Naive thymus-derived CD4-positive, alpha-beta T cell (primary cell): ENCODE measurements around the gene INHA. TPM values are rescaled to one million over a fixed set of nuclear protein-coding genes. Genes with fewer than 3 reads are reported as not detected.

ENCODE experiments used
- ATAC-seq: fragments of 150-1000 bp; cut with Tn5 transposase; 2 replicates; pipeline ENCODE4 v1.10.0; 2021; ENCODE audit warnings: mild to moderate bottlenecking, moderate library complexity
- CTCF ChIA-PET: fragments of 350-600 bp; sonication (Branson Sonifier 250); formaldehyde crosslinking; loops from one replicate; lab custom pipeline; 2021; ENCODE audit warnings: antibody characterized with exemption; lab: Charles Lee
- POLR2A ChIA-PET: fragments of 350-600 bp; sonication (Branson Sonifier 250); formaldehyde crosslinking; loops from one replicate; lab custom pipeline; 2021; ENCODE audit warnings: antibody characterized with exemption, inconsistent platforms; lab: Charles Lee
- DNase-seq, 9 donors: peaks; one replicate each; pipeline versions ENCODE4 v3.0.0 to v3.0.0-alpha.2; 2020 to 2022; ENCODE audit warnings: mixed read lengths in 1 of 9
- H3K27ac ChIP-seq: one replicate; pipeline ENCODE4 v1.7.0; 2013; ENCODE audit warnings: mild to moderate bottlenecking, low read depth, low read length, moderate library complexity
- H3K27me3 ChIP-seq, 2 donors: one replicate each; pipeline ENCODE4 v1.7.0; 2013; ENCODE audit warnings: low read length in 2 of 2, mild to moderate bottlenecking in 2 of 2, moderate library complexity in 2 of 2; ENCODE audit not compliant: control insufficient read depth in 2 of 2, insufficient read depth in 2 of 2
- H3K36me3 ChIP-seq, 3 experiments: 1 replicate in 2 of 3; 2 replicates in 1 of 3; pipeline ENCODE4 v1.7.0; 2013; ENCODE audit warnings: low read length in 3 of 3, mild to moderate bottlenecking in 3 of 3, moderate library complexity in 1 of 3; ENCODE audit not compliant: insufficient read depth in 3 of 3, control insufficient read depth in 2 of 3
- H3K4me1 ChIP-seq, 2 donors: one replicate each; pipeline ENCODE4 v1.7.0; 2013; ENCODE audit warnings: low read length in 2 of 2, mild to moderate bottlenecking in 2 of 2, moderate library complexity in 1 of 2; ENCODE audit not compliant: control insufficient read depth in 2 of 2, insufficient read depth in 2 of 2
- H3K4me3 ChIP-seq: 2 replicates; pipeline ENCODE4 v1.7.0; 2013; ENCODE audit warnings: mild to moderate bottlenecking, low read length
- H3K9me3 ChIP-seq, 3 experiments: 1 replicate in 2 of 3; 2 replicates in 1 of 3; pipeline ENCODE4 v1.7.0; 2013; ENCODE audit warnings: low read length in 3 of 3; ENCODE audit not compliant: control insufficient read depth in 2 of 3
- H3K27ac Mint-ChIP-seq, 9 donors: one replicate each; pipeline ENCODE4 v1.8.0; 2020 to 2022; ENCODE audit warnings: mixed read lengths in 9 of 9, mild to moderate bottlenecking in 8 of 9, moderate library complexity in 5 of 9, inconsistent platforms in 2 of 9
- H3K27me3 Mint-ChIP-seq, 5 donors: one replicate each; pipeline ENCODE4 v1.8.0; 2021 to 2022; ENCODE audit warnings: mixed read lengths in 5 of 5, mild to moderate bottlenecking in 1 of 5
- H3K36me3 Mint-ChIP-seq, 5 donors: one replicate each; pipeline ENCODE4 v1.8.0; 2020 to 2022; ENCODE audit warnings: mixed read lengths in 5 of 5, mild to moderate bottlenecking in 3 of 5, inconsistent platforms in 1 of 5
- H3K4me1 Mint-ChIP-seq, 7 donors: one replicate each; pipeline ENCODE4 v1.8.0; 2020 to 2022; ENCODE audit warnings: mixed read lengths in 7 of 7, mild to moderate bottlenecking in 3 of 7, inconsistent platforms in 1 of 7
- H3K4me3 Mint-ChIP-seq, 10 donors: one replicate each; pipeline ENCODE4 v1.8.0; 2020 to 2022; ENCODE audit warnings: mild to moderate bottlenecking in 10 of 10, mixed read lengths in 10 of 10, moderate library complexity in 6 of 10, inconsistent platforms in 2 of 10
- H3K9me3 Mint-ChIP-seq, 11 donors: one replicate each; pipeline ENCODE4 v1.8.0; 2020 to 2022; ENCODE audit warnings: mixed read lengths in 11 of 11, mild to moderate bottlenecking in 4 of 11, inconsistent platforms in 1 of 11, moderate library complexity in 1 of 11
- intact Hi-C, 2 donors: fragments of 100-400 bp; cut with micrococcal nuclease; formaldehyde crosslinking; loops; one replicate each; pipeline ENCODE4 v1.15.1; 2023
- polyA plus RNA-seq, 2 donors: library from polyadenylated mRNA; unstranded; fragments of 300-500 nt; fragmentation: Illumina TruSeq; gene quantifications; one replicate each; pipeline ENCODE4 v1.2.3, GENCODE V29; 2021
- total RNA-seq, 6 experiments: library from RNA in 5 of 6; stranded (reverse) in 5 of 6; gene quantifications; 1 replicate in 5 of 6; 2 replicates in 1 of 6; pipeline ENCODE4 v1.2.3 and lab custom pipeline; 2021 to 2026

Gene INHA
- total and polyA plus RNA-seq, 7 experiments from 2014 or later, result 0.21 TPM; not detected in 6

GRCh38 chr2:219619235-219619634, 47.1 kb downstream of the INHA start:
- Histone ChIP-seq H3K4me3 (no peak overlapping the region), H3K27me3 (no peaks in the 10 kb centered on the region), H3K4me1 (no peaks in the 10 kb centered on the region), H3K9me3 (no peaks in the 10 kb centered on the region), H3K36me3 (peaks cover 0 to 25% (median 0%) of the 10 kb centered on the region in 3 experiments), H3K27ac (no peak overlapping the region)
- ATAC-seq (no peak), DNase-seq (no peak)
- ChIA-PET CTCF (no interaction called here), POLR2A (no interaction called here)
- no peak overlapping the region for H3K27ac Mint-ChIP-seq
- H3K27me3 Mint-ChIP-seq, result peaks cover 0 to 16% (median 4%) of the 10 kb centered on the region in 5 donors
- peaks cover 0 to 3% (median 0%) of the 10 kb centered on the region in 7 donors for H3K4me1 Mint-ChIP-seq
- H3K9me3 Mint-ChIP-seq, result no peaks in the 10 kb centered on the region
- intact Hi-C loops, result no loop called here
- peaks cover 0 to 14% (median 5%) of the 10 kb centered on the region in 5 donors for H3K36me3 Mint-ChIP-seq
- no peak overlapping the region for H3K4me3 Mint-ChIP-seq

GRCh38 chr2:219620546-219620945, 48.4 kb downstream of the INHA start:
- intact Hi-C loops, result no loop called here
- Mint-ChIP-seq H3K4me3 (no peak overlapping the region), H3K4me1 (no peaks in the 10 kb centered on the region), H3K27me3 (peaks cover 4 to 21% (median 7%) of the 10 kb centered on the region in 5 donors), H3K27ac (no peak overlapping the region), H3K36me3 (peaks cover 0 to 4% (median 0%) of the 10 kb centered on the region in 5 donors), H3K9me3 (no peaks in the 10 kb centered on the region)
- Histone ChIP-seq H3K27me3 (no peaks in the 10 kb centered on the region), H3K36me3 (peaks cover 0 to 12% (median 0%) of the 10 kb centered on the region in 3 experiments), H3K27ac (no peak overlapping the region), H3K9me3 (no peaks in the 10 kb centered on the region), H3K4me1 (no peaks in the 10 kb centered on the region), H3K4me3 (no peak overlapping the region)
- DNase-seq, result no peak
- no peak for ATAC-seq
- CTCF ChIA-PET, result no interaction called here
- POLR2A ChIA-PET, result no interaction called here

GRCh38 chr2:219621935-219622334, 49.8 kb downstream of the INHA start:
- ChIA-PET POLR2A (no interaction called here), CTCF (no interaction called here)
- intact Hi-C loops, result no loop called here
- Histone ChIP-seq H3K27ac (no peak overlapping the region), H3K27me3 (peaks cover 4 to 5% of the 10 kb centered on the region in 2 donors), H3K36me3 (no peaks in the 10 kb centered on the region), H3K9me3 (no peaks in the 10 kb centered on the region), H3K4me3 (no peak overlapping the region), H3K4me1 (no peaks in the 10 kb centered on the region)
- H3K9me3 Mint-ChIP-seq, result no peaks in the 10 kb centered on the region
- H3K4me1 Mint-ChIP-seq, result peaks cover 0 to 6% (median 1%) of the 10 kb centered on the region in 7 donors
- no peak for ATAC-seq
- H3K27ac Mint-ChIP-seq, result no peak overlapping the region
- H3K27me3 Mint-ChIP-seq, result peaks cover 13 to 32% (median 16%) of the 10 kb centered on the region in 5 donors
- H3K4me3 Mint-ChIP-seq, result no peak overlapping the region
- no peak for DNase-seq
- no peaks in the 10 kb centered on the region for H3K36me3 Mint-ChIP-seq

GRCh38 chr2:219622472-219622871, 50.4 kb downstream of the INHA start:
- ChIA-PET CTCF (no interaction called here), POLR2A (no interaction called here)
- Histone ChIP-seq H3K27me3 (peaks cover 6 to 7% of the 10 kb centered on the region in 2 donors), H3K4me3 (no peak overlapping the region), H3K36me3 (no peaks in the 10 kb centered on the region), H3K4me1 (no peaks in the 10 kb centered on the region), H3K9me3 (no peaks in the 10 kb centered on the region), H3K27ac (no peak overlapping the region)
- Mint-ChIP-seq H3K27me3 (peaks cover 16 to 34% (median 17%) of the 10 kb centered on the region in 5 donors), H3K27ac (no peak overlapping the region), H3K9me3 (no peaks in the 10 kb centered on the region), H3K36me3 (no peaks in the 10 kb centered on the region), H3K4me1 (peaks cover 0 to 7% (median 3%) of the 10 kb centered on the region in 7 donors), H3K4me3 (no peak overlapping the region)
- no peak for ATAC-seq
- intact Hi-C loops, result no loop called here
- no peak for DNase-seq

GRCh38 chr2:219624565-219624964, 52.5 kb downstream of the INHA start:
- Mint-ChIP-seq H3K36me3 (no peaks in the 10 kb centered on the region), H3K27me3 (peaks cover 16 to 47% (median 25%) of the 10 kb centered on the region in 5 donors), H3K4me3 (no peak overlapping the region), H3K9me3 (no peaks in the 10 kb centered on the region), H3K4me1 (peaks cover 0 to 7% (median 6%) of the 10 kb centered on the region in 7 donors), H3K27ac (no peak overlapping the region)
- DNase-seq (no peak), ATAC-seq (no peak)
- H3K9me3 ChIP-seq, result no peaks in the 10 kb centered on the region
- H3K36me3 ChIP-seq, result no peaks in the 10 kb centered on the region
- POLR2A ChIA-PET, result no interaction called here
- intact Hi-C loops, result no loop called here
- CTCF ChIA-PET, result no interaction called here
- H3K4me1 ChIP-seq, result no peaks in the 10 kb centered on the region
- no peak overlapping the region for H3K27ac ChIP-seq
- no peak overlapping the region for H3K4me3 ChIP-seq
- H3K27me3 ChIP-seq, result peaks cover 6 to 7% of the 10 kb centered on the region in 2 donors

GRCh38 chr2:219625179-219625578, 53.1 kb downstream of the INHA start:
- POLR2A ChIA-PET, result no interaction called here
- Mint-ChIP-seq H3K9me3 (no peaks in the 10 kb centered on the region), H3K4me3 (peak overlapping the region in 1 of 10 donors; percentile 29), H3K4me1 (peaks cover 0 to 7% (median 6%) of the 10 kb centered on the region in 7 donors), H3K27ac (no peak overlapping the region), H3K36me3 (no peaks in the 10 kb centered on the region), H3K27me3 (peaks cover 16 to 47% (median 25%) of the 10 kb centered on the region in 5 donors)
- no peak overlapping the region for H3K4me3 ChIP-seq
- no peaks in the 10 kb centered on the region for H3K36me3 ChIP-seq
- H3K9me3 ChIP-seq, result no peaks in the 10 kb centered on the region
- intact Hi-C loops, result no loop called here
- DNase-seq, result no peak
- CTCF ChIA-PET, result interaction anchor here (0.7 kb wide), 1 partner anchor 12 kb away, joined by 3 read pairs; no protein-coding TSS in a partner anchor
- no peaks in the 10 kb centered on the region for H3K4me1 ChIP-seq
- ATAC-seq, result no peak
- peaks cover 6 to 7% of the 10 kb centered on the region in 2 donors for H3K27me3 ChIP-seq
- no peak overlapping the region for H3K27ac ChIP-seq
